K562 (cell line): ENCODE data around the gene LDB1. TPM values are rescaled to one million over a fixed set of nuclear protein-coding genes. Genes with fewer than 3 reads are reported as not detected.

Experiments
- FIP1L1 ChIP-seq: fragments of 200-400 bp; formaldehyde crosslinking; IDR thresholded peaks from 2 replicates; pipeline ENCODE4 v1.6.1; 2018; ENCODE audit warnings: mild to moderate bottlenecking, low read depth, low read length; ENCODE audit not compliant: poor library complexity, severe bottlenecking
- GATAD2B ChIP-seq: fragments of 450-650 bp; IDR thresholded peaks from 2 replicates; pipeline ENCODE4 v1.6.1; 2017; ENCODE audit warnings: mild to moderate bottlenecking, borderline replicate concordance
- POLR2A ChIP-seq: fragments of 450-650 bp; conservative IDR thresholded peaks from 2 replicates; pipeline ENCODE4 v1.6.1; 2016
- POLR2G ChIP-seq: fragments of 200-400 bp; formaldehyde crosslinking; IDR thresholded peaks from 2 replicates; pipeline ENCODE4 v1.6.1; 2017; ENCODE audit warnings: low read depth, mild to moderate bottlenecking, antibody characterized with exemption, low read length, moderate library complexity
- SIN3A ChIP-seq, 2 experiments: fragments of 150-350 bp in 1 of 2; IDR thresholded peaks; 2 replicates each; pipeline ENCODE4 v1.6.1; 2011 to 2016; ENCODE audit warnings: borderline replicate concordance in 2 of 2, low read depth in 2 of 2, low read length in 2 of 2, mild to moderate bottlenecking in 2 of 2, moderate library complexity in 2 of 2; ENCODE audit not compliant: control insufficient read depth in 1 of 2
- TBP ChIP-seq: optimal IDR thresholded peaks from 2 replicates; pipeline ENCODE3; 2011; ENCODE audit warnings: low read depth, low read length, improper control_type of control experiment
- UBTF ChIP-seq, 2 experiments: IDR thresholded peaks; 2 replicates each; pipeline ENCODE4 v1.6.1; 2012; ENCODE audit warnings: improper control_type of control experiment in 2 of 2, low read depth in 2 of 2, low read length in 2 of 2, borderline replicate concordance in 1 of 2
- polyA plus RNA-seq, 8 experiments: library from polyadenylated mRNA; depleted of rRNA in 4 of 8; stranded (reverse) in 5 of 8; unstranded in 3 of 8; fragments of >200 nt; fragmentation: Nextera tagmentation in 2 of 8; fragmentation: Illumina TruSeq in 1 of 8; extraction: Ambion mirVana in 2 of 8; extraction: Trizol in 1 of 8; gene quantifications; 2 replicates each; pipeline versions ENCODE4 v1.2.1 to v1.2.3, GENCODE V29; 2011 to 2014; ENCODE audit warnings: inconsistent platforms in 1 of 8, missing spikeins in 1 of 8
- total RNA-seq, 7 experiments: library from RNA; depleted of rRNA in 6 of 7; stranded (reverse); fragments of >200 nt in 6 of 7; fragmentation: Illumina TruSeq in 2 of 7; extraction: Trizol in 2 of 7; gene quantifications; 2 replicates each; pipeline versions ENCODE4 v1.2.1 to v1.2.3, GENCODE V29; 2011 to 2021; ENCODE audit warnings: low replicate concordance in 1 of 7
- TF ChIP-seq, protein P1 (sequence below), 2 experiments: fragments of 200-800 bp in 1 of 2; sonication (Bioruptor generic) in 1 of 2; sonication (generic) in 1 of 2; formaldehyde crosslinking in 1 of 2; IDR thresholded peaks in 1 of 2; conservative IDR thresholded peaks in 1 of 2; 2 replicates each; pipeline versions ENCODE4 v1.5.0 to v1.6.1; 2016 to 2020; ENCODE audit warnings: missing compliant biosample characterization in 1 of 2, missing genetic modification characterization in 1 of 2, missing genetic modification reagents in 1 of 2
- TF ChIP-seq, protein P2 (sequence below), 2 experiments: fragments of 450-650 bp; conservative IDR thresholded peaks; 2 replicates each; pipeline ENCODE4 v1.6.1; 2017; ENCODE audit warnings: mild to moderate bottlenecking in 2 of 2, moderate library complexity in 2 of 2
- TF ChIP-seq, protein P3 (sequence below): fragments of 250-450 bp; sonication (Bioruptor Pico); IDR thresholded peaks from 2 replicates; pipeline ENCODE4 v1.4.0; 2020; ENCODE audit warnings: mild to moderate bottlenecking

LDB1 gene
- total and polyA plus RNA-seq, 9 of the 15 experiments (the other 6 are each of a cell fraction or from before 2014, with no cell fraction given): 1.9 to 137 (median 105) TPM

GRCh38 chr10:102120142-102120990, at the start of gene LDB1 (continued):
- TF ChIP-seq SIN3A (IDR thresholded peaks at IDR 0.05; ENCODE audit: borderline replicate concordance in 2 of 2, control insufficient read depth in 1 of 2, low read depth in 2 of 2, low read length in 2 of 2): peak; percentile 16 to 31; a peak in 1 of 4 replicates
- peak; percentile 54 for TF ChIP-seq TBP
- TF ChIP-seq, protein P1, sequence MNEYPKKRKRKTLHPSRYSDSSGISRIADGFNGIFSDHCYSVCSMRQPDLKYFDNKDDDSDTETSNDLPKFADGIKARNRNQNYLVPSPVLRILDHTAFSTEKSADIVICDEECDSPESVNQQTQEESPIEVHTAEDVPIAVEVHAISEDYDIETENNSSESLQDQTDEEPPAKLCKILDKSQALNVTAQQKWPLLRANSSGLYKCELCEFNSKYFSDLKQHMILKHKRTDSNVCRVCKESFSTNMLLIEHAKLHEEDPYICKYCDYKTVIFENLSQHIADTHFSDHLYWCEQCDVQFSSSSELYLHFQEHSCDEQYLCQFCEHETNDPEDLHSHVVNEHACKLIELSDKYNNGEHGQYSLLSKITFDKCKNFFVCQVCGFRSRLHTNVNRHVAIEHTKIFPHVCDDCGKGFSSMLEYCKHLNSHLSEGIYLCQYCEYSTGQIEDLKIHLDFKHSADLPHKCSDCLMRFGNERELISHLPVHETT (CRISPR knock-in tag; conservative IDR thresholded peaks at IDR 0.05 in 1 of 2, IDR thresholded peaks at IDR 0.05 in 1 of 2): peak in 1 of 2 experiments; percentile 39; a peak in 2 of 4 replicates
- peak; percentile 16 for TF ChIP-seq FIP1L1
- TF ChIP-seq POLR2G: peak; percentile 90
- TF ChIP-seq, protein P2, sequence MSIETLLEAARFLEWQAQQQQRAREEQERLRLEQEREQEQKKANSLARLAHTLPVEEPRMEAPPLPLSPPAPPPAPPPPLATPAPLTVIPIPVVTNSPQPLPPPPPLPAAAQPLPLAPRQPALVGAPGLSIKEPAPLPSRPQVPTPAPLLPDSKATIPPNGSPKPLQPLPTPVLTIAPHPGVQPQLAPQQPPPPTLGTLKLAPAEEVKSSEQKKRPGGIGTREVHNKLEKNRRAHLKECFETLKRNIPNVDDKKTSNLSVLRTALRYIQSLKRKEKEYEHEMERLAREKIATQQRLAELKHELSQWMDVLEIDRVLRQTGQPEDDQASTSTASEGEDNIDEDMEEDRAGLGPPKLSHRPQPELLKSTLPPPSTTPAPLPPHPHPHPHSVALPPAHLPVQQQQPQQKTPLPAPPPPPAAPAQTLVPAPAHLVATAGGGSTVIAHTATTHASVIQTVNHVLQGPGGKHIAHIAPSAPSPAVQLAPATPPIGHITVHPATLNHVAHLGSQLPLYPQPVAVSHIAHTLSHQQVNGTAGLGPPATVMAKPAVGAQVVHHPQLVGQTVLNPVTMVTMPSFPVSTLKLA (conservative IDR thresholded peaks at IDR 0.05): peak; percentile 46 to 80
- peak; percentile 68 for TF ChIP-seq POLR2A
- 0 out of 2 replicates have a peak, but pooled peaks have one; percentile 66 for TF ChIP-seq GATAD2B
- TF ChIP-seq, protein P3, sequence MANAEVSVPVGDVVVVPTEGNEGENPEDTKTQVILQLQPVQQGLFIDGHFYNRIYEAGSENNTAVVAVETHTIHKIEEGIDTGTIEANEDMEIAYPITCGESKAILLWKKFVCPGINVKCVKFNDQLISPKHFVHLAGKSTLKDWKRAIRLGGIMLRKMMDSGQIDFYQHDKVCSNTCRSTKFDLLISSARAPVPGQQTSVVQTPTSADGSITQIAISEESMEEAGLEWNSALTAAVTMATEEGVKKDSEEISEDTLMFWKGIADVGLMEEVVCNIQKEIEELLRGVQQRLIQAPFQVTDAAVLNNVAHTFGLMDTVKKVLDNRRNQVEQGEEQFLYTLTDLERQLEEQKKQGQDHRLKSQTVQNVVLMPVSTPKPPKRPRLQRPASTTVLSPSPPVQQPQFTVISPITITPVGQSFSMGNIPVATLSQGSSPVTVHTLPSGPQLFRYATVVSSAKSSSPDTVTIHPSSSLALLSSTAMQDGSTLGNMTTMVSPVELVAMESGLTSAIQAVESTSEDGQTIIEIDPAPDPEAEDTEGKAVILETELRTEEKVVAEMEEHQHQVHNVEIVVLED (CRISPR knock-in tag): peak; percentile 80
- TF ChIP-seq UBTF (IDR thresholded peaks at IDR 0.05; ENCODE audit: borderline replicate concordance in 1 of 2, low read depth in 2 of 2, low read length in 2 of 2): peak in 1 of 2 experiments; percentile 32; a peak in 1 of 4 replicates
